MCF 10A (cell line): ENCODE measurements around the gene MYO9A. TPM values are rescaled to one million over a fixed set of nuclear protein-coding genes. Genes with fewer than 3 reads are reported as not detected.

ENCODE experiments used
- BruUV-seq: library from RNA; stranded (reverse); fragments of 400-500 nt; replicated peaks from 2 replicates; lab custom pipeline; 2021; lab: Mats Ljungman, UMichigan
- CTCF ChIA-PET: fragments of 300-600 bp; sonication (Branson Sonifier 250); formaldehyde crosslinking; extraction: SDS; loops from one replicate; lab custom pipeline; 2021; ENCODE audit warnings: antibody characterized with exemption, inconsistent platforms; lab: Yijun Ruan, JAX
- POLR2A ChIA-PET: fragments of 300-600, 350-650 bp; sonication (Branson Sonifier 250); formaldehyde crosslinking; extraction: SDS; loops from one replicate; lab custom pipeline; 2020; ENCODE audit warnings: antibody characterized with exemption, inconsistent platforms; lab: Yijun Ruan, JAX
- DNase-seq: peaks from one replicate; pipeline ENCODE4 v3.0.0-alpha.2; 2018; ENCODE audit not compliant: unreplicated experiment
- H3K27ac Mint-ChIP-seq: one replicate; pipeline ENCODE4 v1.8.0; 2022; ENCODE audit warnings: mild to moderate bottlenecking, low read depth, mixed read lengths; ENCODE audit not compliant: unreplicated experiment
- H3K27me3 Mint-ChIP-seq: one replicate; pipeline ENCODE4 v1.8.0; 2022; ENCODE audit warnings: mixed read lengths; ENCODE audit not compliant: insufficient read depth, unreplicated experiment
- H3K36me3 Mint-ChIP-seq: one replicate; pipeline ENCODE4 v1.8.0; 2022; ENCODE audit warnings: mild to moderate bottlenecking, moderate library complexity, mixed read lengths; ENCODE audit not compliant: insufficient read depth, unreplicated experiment
- H3K4me1 Mint-ChIP-seq: one replicate; pipeline ENCODE4 v1.8.0; 2022; ENCODE audit warnings: mixed read lengths; ENCODE audit not compliant: insufficient read depth, unreplicated experiment
- H3K4me3 Mint-ChIP-seq: one replicate; pipeline ENCODE4 v1.8.0; 2022; ENCODE audit warnings: mild to moderate bottlenecking, moderate library complexity, mixed read lengths; ENCODE audit not compliant: unreplicated experiment
- H3K9me3 Mint-ChIP-seq: one replicate; pipeline ENCODE4 v1.8.0; 2022; ENCODE audit warnings: mixed read lengths; ENCODE audit not compliant: unreplicated experiment
- CTCF ChIP-seq: fragments of 200-600 bp; IDR thresholded peaks from one replicate; pipeline ENCODE4 v1.8.0; 2022; ENCODE audit warnings: antibody characterized with exemption, mild to moderate bottlenecking; ENCODE audit not compliant: unreplicated experiment
- intact Hi-C: fragments of 100-400 bp; cut with micrococcal nuclease; formaldehyde crosslinking; loops from 2 replicates; pipeline ENCODE4 v1.14.1; 2022
- total RNA-seq: library from RNA; stranded (reverse); gene quantifications from 2 replicates; pipeline ENCODE4 v1.2.3, GENCODE V29; 2022

MYO9A gene
- total RNA-seq, 1 experiment from 2014 or later, result 40.8 TPM

GRCh38 chr15:72130272-72130671, 12.3 kb upstream of the MYO9A start:
- Mint-ChIP-seq H3K36me3 (no peaks in the 10 kb centered on the region), H3K9me3 (no peaks in the 10 kb centered on the region), H3K4me3 (no peak overlapping the region), H3K4me1 (no peaks in the 10 kb centered on the region), H3K27ac (no peak overlapping the region), H3K27me3 (no peaks in the 10 kb centered on the region)
- intact Hi-C loops, result no loop called here
- no TSS peak for BruUV-seq
- ChIA-PET CTCF (interaction anchor here (0.7 kb wide), 1 partner anchor 12 kb away, joined by 3 read pairs; the partner anchor contains the start of gene SENP8), POLR2A (no interaction called here)
- no peak for TF ChIP-seq CTCF
- DNase-seq, result no peak

- ChIA-PET POLR2A (interaction anchor here (1.3 to 1.5 kb wide), 2 partner anchors 9 to 10 kb away, joined by 3 to 9 read pairs; partner anchors contain the start of genes MYO9A and SENP8), CTCF (interaction anchor here (0.7 kb wide), 1 partner anchor 344 kb away, joined by 3 read pairs; no protein-coding TSS in a partner anchor)
- intact Hi-C loops, result no loop called here
- no peak for DNase-seq
- TF ChIP-seq CTCF, result no peak
- H3K27me3 Mint-ChIP-seq, result no peaks in the 10 kb centered on the region
- H3K4me1 Mint-ChIP-seq, result no peaks in the 10 kb centered on the region
- no TSS peak for BruUV-seq
- no peaks in the 10 kb centered on the region for H3K9me3 Mint-ChIP-seq
- H3K27ac Mint-ChIP-seq, result no peak overlapping the region
- H3K36me3 Mint-ChIP-seq, result no peaks in the 10 kb centered on the region
- no peak overlapping the region for H3K4me3 Mint-ChIP-seq
Observed at GRCh38 chr15:72128359-72128758, 10.4 kb upstream of the MYO9A start.

- Mint-ChIP-seq H3K4me1 (no peaks in the 10 kb centered on the region), H3K4me3 (no peak overlapping the region), H3K36me3 (no peaks in the 10 kb centered on the region), H3K27ac (no peak overlapping the region), H3K27me3 (no peaks in the 10 kb centered on the region), H3K9me3 (no peaks in the 10 kb centered on the region)
- ChIA-PET CTCF (interaction anchor here (0.7 kb wide), 1 partner anchor 344 kb away, joined by 3 read pairs; no protein-coding TSS in a partner anchor), POLR2A (interaction anchor here (0.5 to 1.5 kb wide), 5 partner anchors 8 to 347 kb away, joined by 3 to 9 read pairs (median 3); partner anchors contain the start of genes MYO9A and SENP8)
- TF ChIP-seq CTCF, result no peak
- BruUV-seq, result no TSS peak
- no peak for DNase-seq
- intact Hi-C loops, result no loop called here
Observed at GRCh38 chr15:72127724-72128322, 9.9 kb upstream of the MYO9A start.

- no peaks in the 10 kb centered on the region for H3K9me3 Mint-ChIP-seq
- DNase-seq, result no peak
- H3K27ac Mint-ChIP-seq, result no peak overlapping the region
- peaks cover 11% of the 10 kb centered on the region for H3K4me1 Mint-ChIP-seq
- H3K36me3 Mint-ChIP-seq, result no peaks in the 10 kb centered on the region
- no peaks in the 10 kb centered on the region for H3K27me3 Mint-ChIP-seq
- ChIA-PET CTCF (interaction anchor here (0.6 to 0.8 kb wide), 2 partner anchors 16 to 33 kb away, joined by 3 to 5 read pairs; no protein-coding TSS in a partner anchor), POLR2A (interaction anchor here (1.3 kb wide), 1 partner anchor 44 kb away, joined by 3 read pairs; no protein-coding TSS in a partner anchor)
- no TSS peak for BruUV-seq
- TF ChIP-seq CTCF, result no peak
- H3K4me3 Mint-ChIP-seq, result no peak overlapping the region
- intact Hi-C loops, result no loop called here
Observed at GRCh38 chr15:72124218-72124617, 6.3 kb upstream of the MYO9A start.
